Measurements from ENCODE around the gene AAK1.

Gene AAK1

GRCh38 chr2:69642709-69643601, 584 bp downstream of the AAK1 start:
- TF ChIP-seq TCF12 (IDR thresholded peaks at IDR 0.05; ENCODE audit: low read depth) = no peak
- TF ChIP-seq, protein P1, sequence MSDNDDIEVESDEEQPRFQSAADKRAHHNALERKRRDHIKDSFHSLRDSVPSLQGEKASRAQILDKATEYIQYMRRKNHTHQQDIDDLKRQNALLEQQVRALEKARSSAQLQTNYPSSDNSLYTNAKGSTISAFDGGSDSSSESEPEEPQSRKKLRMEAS (IDR thresholded peaks at IDR 0.05) = no peak
- no peak for TF ChIP-seq CREB1 (IDR thresholded peaks at IDR 0.05; ENCODE audit: low read depth)
- TF ChIP-seq ZBTB7A (IDR thresholded peaks at IDR 0.05; ENCODE audit: low read depth) = peak; percentile 80; the same call in 1 of the 2 replicates
- no peak for TF ChIP-seq EGR1 (IDR thresholded peaks at IDR 0.05)
- TF ChIP-seq CEBPB (IDR thresholded peaks at IDR 0.05) = no peak
- TF ChIP-seq TEAD4 (IDR thresholded peaks at IDR 0.05) = no peak
- no peak for TF ChIP-seq FOXM1 (IDR thresholded peaks at IDR 0.05; ENCODE audit: borderline replicate concordance, low read depth)
- TF ChIP-seq, protein P2, sequence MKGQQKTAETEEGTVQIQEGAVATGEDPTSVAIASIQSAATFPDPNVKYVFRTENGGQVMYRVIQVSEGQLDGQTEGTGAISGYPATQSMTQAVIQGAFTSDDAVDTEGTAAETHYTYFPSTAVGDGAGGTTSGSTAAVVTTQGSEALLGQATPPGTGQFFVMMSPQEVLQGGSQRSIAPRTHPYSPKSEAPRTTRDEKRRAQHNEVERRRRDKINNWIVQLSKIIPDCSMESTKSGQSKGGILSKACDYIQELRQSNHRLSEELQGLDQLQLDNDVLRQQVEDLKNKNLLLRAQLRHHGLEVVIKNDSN (IDR thresholded peaks at IDR 0.05) = 0 out of 2 replicates have a peak, but pooled peaks have one; percentile 5

GRCh38 chr2:69641887-69642708, 1.4 kb downstream of the AAK1 start:
- TF ChIP-seq EP300 (IDR thresholded peaks at IDR 0.05; ENCODE audit: borderline replicate concordance) (no peak), FOXM1 (IDR thresholded peaks at IDR 0.05; ENCODE audit: borderline replicate concordance, low read depth) (no peak), CREB1 (IDR thresholded peaks at IDR 0.05; ENCODE audit: low read depth) (no peak), CEBPB (IDR thresholded peaks at IDR 0.05) (no peak), TEAD4 (IDR thresholded peaks at IDR 0.05) (no peak), TCF12 (IDR thresholded peaks at IDR 0.05; ENCODE audit: low read depth) (no peak), ZBTB7A (IDR thresholded peaks at IDR 0.05; ENCODE audit: low read depth) (no peak), REST (IDR thresholded peaks at IDR 0.05; ENCODE audit: low read depth) (no peak), YY1 (IDR thresholded peaks at IDR 0.05; ENCODE audit: low read depth) (no peak), RAD21 (IDR thresholded peaks at IDR 0.05; ENCODE audit: low read depth) (no peak), EGR1 (IDR thresholded peaks at IDR 0.05) (no peak)
- TF ChIP-seq, protein P1 (IDR thresholded peaks at IDR 0.05) = no peak
- TF ChIP-seq, protein P2 (IDR thresholded peaks at IDR 0.05) = no peak

DNA sequence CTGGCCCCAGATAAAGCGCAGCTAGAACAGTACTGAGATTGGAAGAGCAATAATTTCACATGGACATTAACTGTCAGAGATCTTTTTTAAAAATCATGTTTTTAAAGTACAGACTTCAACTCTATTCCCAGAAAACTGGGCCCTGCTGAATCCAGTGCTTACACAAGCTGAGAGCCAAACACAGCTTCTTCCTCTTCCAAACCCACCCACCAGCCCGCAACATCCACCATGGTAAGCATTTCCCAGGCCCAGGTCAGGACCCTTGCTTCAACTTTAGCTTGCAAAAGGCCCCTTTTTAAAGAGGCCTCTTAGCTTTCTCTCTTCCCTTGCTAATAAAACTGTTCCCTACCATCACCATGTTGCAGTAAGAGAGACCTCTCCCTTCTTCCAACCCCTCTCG, 2.1 kb downstream of the AAK1 start:
- TF ChIP-seq TAF1 (IDR thresholded peaks at IDR 0.05; ENCODE audit: low read depth) (no peak), RAD21 (IDR thresholded peaks at IDR 0.05; ENCODE audit: low read depth) (no peak), CEBPB (IDR thresholded peaks at IDR 0.05) (no peak), EGR1 (IDR thresholded peaks at IDR 0.05) (no peak), FOXM1 (IDR thresholded peaks at IDR 0.05; ENCODE audit: borderline replicate concordance, low read depth) (no peak), TCF12 (IDR thresholded peaks at IDR 0.05; ENCODE audit: low read depth) (no peak), CREB1 (IDR thresholded peaks at IDR 0.05; ENCODE audit: low read depth) (no peak), TEAD4 (IDR thresholded peaks at IDR 0.05) (no peak), ZBTB7A (IDR thresholded peaks at IDR 0.05; ENCODE audit: low read depth) (no peak), YY1 (IDR thresholded peaks at IDR 0.05; ENCODE audit: low read depth) (no peak)
- TF ChIP-seq, protein P2 (IDR thresholded peaks at IDR 0.05) = no peak
- TF ChIP-seq, protein P1 (IDR thresholded peaks at IDR 0.05) = no peak

DNA sequence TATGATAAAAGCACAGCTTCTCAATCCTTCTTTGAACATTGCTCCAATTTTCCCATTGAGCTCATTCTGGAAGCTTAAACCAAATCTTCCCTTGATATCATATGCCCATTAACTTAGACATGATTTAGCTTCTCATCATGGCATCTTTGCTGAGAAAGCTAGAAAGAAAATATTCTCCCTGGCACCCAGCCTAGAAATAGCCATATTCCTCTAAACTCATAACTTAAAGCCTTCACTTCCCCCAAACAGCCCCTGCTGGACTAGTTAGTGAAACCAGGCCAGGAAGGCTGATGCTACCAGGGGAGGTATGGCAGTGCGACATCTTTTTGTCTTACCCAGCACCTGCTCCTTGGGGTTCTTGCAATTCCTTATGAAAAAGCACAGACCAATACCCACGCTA, 4.3 kb downstream of the AAK1 start:
- TF ChIP-seq NFIC (IDR thresholded peaks at IDR 0.05) = no peak

DNA sequence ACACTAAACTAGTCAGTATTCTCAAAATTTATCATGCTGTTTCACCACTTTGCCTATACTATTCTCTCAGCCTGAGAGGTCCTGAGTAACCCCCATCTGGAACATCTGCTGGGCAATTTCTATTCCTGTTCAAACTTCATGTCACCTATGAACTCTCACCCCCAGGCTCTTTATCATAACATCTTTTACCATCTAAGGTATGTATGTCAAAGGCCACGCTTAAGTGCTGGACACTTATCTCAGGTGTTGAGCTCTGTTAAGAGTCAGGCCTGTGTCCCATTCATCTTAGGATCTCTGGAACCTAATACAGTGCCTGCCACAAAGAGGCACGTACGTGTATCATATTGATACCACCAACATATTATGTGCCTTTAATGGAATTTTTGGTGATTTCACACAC, 4.9 kb downstream of the AAK1 start:
- TF ChIP-seq RAD21 (IDR thresholded peaks at IDR 0.05; ENCODE audit: low read depth) (no peak), EP300 (IDR thresholded peaks at IDR 0.05; ENCODE audit: borderline replicate concordance) (no peak), TAF1 (IDR thresholded peaks at IDR 0.05; ENCODE audit: low read depth) (no peak), YY1 (IDR thresholded peaks at IDR 0.05; ENCODE audit: low read depth) (no peak), NFIC (IDR thresholded peaks at IDR 0.05) (no peak), CREB1 (IDR thresholded peaks at IDR 0.05; ENCODE audit: low read depth) (no peak), REST (IDR thresholded peaks at IDR 0.05; ENCODE audit: low read depth) (no peak), ZBTB7A (IDR thresholded peaks at IDR 0.05; ENCODE audit: low read depth) (no peak)
- TF ChIP-seq, protein P1 (IDR thresholded peaks at IDR 0.05) = no peak

Data from Ishikawa (cell line).